Measurements from ENCODE around the gene SEPTIN12. TPM values are rescaled to one million over a fixed set of nuclear protein-coding genes. Genes with fewer than 3 reads are reported as not detected.

Gene SEPTIN12
- total RNA-seq, 1 donor from 2014 or later, result not detected

DNA sequence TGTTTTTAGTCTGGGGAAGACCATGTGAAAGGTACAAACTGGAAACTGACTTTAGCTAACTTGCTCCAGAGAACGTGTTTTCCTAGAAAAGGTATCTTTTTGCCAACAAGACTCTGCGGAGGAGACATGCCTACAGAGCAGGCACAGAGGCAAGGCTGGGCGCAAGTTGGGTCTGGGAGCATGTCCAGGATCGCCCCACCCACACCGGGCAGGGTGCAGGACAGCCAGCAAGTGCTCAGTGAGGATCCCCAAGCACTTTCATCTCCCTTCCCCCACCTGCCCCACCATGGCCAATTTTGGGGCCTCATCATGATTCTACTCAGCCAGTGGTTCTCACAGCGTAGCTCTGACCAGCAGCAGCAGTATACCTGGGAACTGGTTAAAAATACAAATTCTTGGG lies 32.5 kb upstream of the SEPTIN12 start:
- no peak for DNase-seq (ENCODE audit: extremely low spot score in 2 of 2)
- H3K36me3 ChIP-seq, result peaks cover 0 to 72% of the 10 kb centered on the region in 2 donors
- H3K4me1 ChIP-seq, result no peaks in the 10 kb centered on the region
- intact Hi-C loops (cut with DNase I), result no loop called here
- no peaks in the 10 kb centered on the region for H3K9me3 ChIP-seq
- H3K4me3 ChIP-seq, result no peak overlapping the region
- H3K27me3 ChIP-seq, result no peaks in the 10 kb centered on the region
- TF ChIP-seq POLR2AphosphoS5 (IDR thresholded peaks at IDR 0.05; ENCODE audit: insufficient read depth in 1 of 2, low read depth in 1 of 2), result no peak
- H3K27ac ChIP-seq, result no peak overlapping the region

DNA sequence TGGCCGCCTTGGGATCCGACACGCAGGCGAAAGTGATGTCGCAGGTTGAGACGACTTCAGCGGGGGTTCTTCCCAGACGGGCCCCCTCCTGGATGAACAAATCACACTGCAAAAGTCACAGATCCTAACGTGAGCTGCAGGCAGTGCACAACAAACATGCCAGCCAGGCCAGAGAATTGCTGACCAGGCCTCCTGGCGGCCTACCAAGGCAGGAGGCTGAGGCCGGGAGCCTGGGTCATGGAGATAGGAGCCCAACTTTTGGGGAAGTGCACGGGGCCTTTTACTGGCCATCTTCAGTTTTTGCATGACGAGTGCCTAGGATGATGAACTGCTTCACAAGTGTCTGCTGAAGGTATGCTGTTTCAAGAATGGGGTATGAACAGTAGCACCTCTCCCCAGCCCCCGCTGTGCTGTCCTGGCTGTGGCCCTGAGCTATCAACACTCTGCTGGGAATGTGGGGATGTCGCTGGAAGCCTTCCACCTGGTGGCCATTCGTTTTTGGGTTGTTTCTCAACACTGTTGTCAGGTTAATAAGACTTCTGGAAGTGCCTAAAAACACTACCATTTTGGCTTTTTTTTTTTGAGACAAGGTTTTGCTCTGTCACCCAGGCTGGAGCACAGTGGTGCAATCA lies 26.5 kb upstream of the SEPTIN12 start:
- DNase-seq (ENCODE audit: extremely low spot score in 2 of 2), result no peak
- intact Hi-C loops (cut with DNase I), result no loop called here
- Histone ChIP-seq H3K27me3 (no peaks in the 10 kb centered on the region), H3K9me3 (no peaks in the 10 kb centered on the region), H3K27ac (no peak overlapping the region), H3K4me1 (no peaks in the 10 kb centered on the region), H3K36me3 (peaks cover 0 to 88% of the 10 kb centered on the region in 2 donors), H3K4me3 (no peak overlapping the region)
- TF ChIP-seq POLR2AphosphoS5 (IDR thresholded peaks at IDR 0.05; ENCODE audit: insufficient read depth in 1 of 2, low read depth in 1 of 2), result no peak
- TF ChIP-seq POLR2A (IDR thresholded peaks at IDR 0.05), result no peak
- TF ChIP-seq, protein P1, sequence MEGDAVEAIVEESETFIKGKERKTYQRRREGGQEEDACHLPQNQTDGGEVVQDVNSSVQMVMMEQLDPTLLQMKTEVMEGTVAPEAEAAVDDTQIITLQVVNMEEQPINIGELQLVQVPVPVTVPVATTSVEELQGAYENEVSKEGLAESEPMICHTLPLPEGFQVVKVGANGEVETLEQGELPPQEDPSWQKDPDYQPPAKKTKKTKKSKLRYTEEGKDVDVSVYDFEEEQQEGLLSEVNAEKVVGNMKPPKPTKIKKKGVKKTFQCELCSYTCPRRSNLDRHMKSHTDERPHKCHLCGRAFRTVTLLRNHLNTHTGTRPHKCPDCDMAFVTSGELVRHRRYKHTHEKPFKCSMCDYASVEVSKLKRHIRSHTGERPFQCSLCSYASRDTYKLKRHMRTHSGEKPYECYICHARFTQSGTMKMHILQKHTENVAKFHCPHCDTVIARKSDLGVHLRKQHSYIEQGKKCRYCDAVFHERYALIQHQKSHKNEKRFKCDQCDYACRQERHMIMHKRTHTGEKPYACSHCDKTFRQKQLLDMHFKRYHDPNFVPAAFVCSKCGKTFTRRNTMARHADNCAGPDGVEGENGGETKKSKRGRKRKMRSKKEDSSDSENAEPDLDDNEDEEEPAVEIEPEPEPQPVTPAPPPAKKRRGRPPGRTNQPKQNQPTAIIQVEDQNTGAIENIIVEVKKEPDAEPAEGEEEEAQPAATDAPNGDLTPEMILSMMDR (IDR thresholded peaks at IDR 0.05), result no peak

DNA sequence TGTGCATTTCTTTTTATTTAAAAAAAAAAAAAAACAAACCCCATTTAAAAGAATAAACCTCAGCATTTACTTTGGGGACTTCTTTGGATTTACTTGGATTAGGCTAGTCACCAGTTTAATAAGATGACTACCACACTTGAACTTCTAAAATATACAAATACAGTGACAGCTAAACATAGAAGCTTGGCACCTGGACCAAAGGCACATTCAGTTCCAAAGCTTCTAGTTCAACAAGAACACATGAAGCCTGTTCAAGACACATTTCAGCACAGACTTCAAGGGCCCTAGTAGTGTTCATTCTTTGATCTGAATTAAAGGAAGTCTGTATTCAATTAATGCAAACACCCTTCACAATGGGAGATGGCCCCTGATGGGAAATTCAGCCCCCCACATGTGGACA lies 25.9 kb upstream of the SEPTIN12 start:
- H3K27ac ChIP-seq, result no peak overlapping the region
- intact Hi-C loops (cut with DNase I), result no loop called here
- H3K9me3 ChIP-seq, result no peaks in the 10 kb centered on the region
- DNase-seq (ENCODE audit: extremely low spot score in 2 of 2), result no peak
- H3K36me3 ChIP-seq, result peaks cover 0 to 90% of the 10 kb centered on the region in 2 donors
- H3K4me1 ChIP-seq, result no peaks in the 10 kb centered on the region
- TF ChIP-seq, protein P1 (IDR thresholded peaks at IDR 0.05), result no peak
- TF ChIP-seq POLR2A (IDR thresholded peaks at IDR 0.05) (no peak), POLR2AphosphoS5 (IDR thresholded peaks at IDR 0.05; ENCODE audit: insufficient read depth in 1 of 2, low read depth in 1 of 2) (no peak)
- H3K27me3 ChIP-seq, result no peaks in the 10 kb centered on the region
- no peak overlapping the region for H3K4me3 ChIP-seq

DNA sequence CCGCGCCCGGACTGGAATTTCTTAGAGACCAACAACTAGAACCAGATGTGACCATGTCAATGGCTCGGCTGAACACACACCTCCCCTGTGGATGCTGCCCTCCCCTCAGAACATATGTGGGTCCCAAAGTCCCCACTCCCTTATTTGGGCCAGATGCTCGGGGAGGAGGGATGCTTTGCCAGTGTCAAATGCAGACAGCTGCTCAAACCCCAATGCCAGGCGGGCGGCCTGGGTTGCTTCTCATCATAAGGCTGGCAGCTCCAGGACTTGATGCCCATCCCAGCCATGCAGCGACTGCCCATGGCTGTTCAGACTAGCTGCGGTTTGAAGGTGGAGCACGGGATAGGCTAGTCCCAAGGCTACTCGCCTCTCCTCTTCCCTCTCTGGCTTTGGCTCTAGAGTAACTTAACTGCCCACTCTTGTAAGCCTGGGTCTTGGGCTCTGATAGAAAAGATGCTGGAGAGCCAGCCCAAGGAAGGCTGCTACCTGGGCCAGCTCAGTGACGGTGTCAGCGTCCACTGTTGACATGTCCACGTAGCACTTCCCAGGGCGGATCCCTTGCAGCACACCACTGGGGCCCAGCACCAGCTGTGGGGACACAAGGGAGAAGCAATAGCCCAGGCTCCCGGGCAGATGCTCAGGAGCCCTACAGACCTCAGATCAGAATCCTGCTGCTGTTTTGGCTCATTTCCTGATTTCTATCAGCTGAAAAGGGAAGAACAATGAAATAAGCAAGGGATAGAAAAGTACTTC lies 25.3 kb upstream of the SEPTIN12 start:
- Histone ChIP-seq H3K27ac (no peak overlapping the region), H3K4me3 (no peak overlapping the region), H3K9me3 (no peaks in the 10 kb centered on the region), H3K4me1 (no peaks in the 10 kb centered on the region), H3K36me3 (peaks cover 0 to 86% of the 10 kb centered on the region in 2 donors), H3K27me3 (no peaks in the 10 kb centered on the region)
- DNase-seq (ENCODE audit: extremely low spot score in 2 of 2), result no peak
- TF ChIP-seq POLR2AphosphoS5 (IDR thresholded peaks at IDR 0.05; ENCODE audit: insufficient read depth in 1 of 2, low read depth in 1 of 2), result no peak
- TF ChIP-seq, protein P1 (IDR thresholded peaks at IDR 0.05), result no peak
- intact Hi-C loops (cut with DNase I), result no loop called here

DNA sequence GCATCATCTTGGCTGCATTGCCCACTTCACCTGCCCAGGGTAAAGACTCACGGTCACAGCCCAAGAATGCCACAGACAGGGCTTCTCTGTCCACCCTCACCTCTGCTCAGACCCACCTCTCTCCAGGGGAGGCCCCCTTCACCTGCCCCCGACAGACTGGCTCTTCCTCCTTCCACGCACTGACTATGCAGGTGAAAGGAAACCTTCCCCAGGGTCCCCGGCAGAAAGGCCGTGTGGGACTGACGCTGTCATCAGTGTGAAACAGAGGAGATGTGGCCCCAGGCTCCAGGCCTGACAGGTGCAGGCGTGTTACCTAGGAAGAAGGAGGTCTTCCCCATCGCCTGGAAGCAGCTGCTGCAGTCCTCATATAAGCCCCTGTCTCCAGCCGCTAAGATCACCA lies 23.6 kb upstream of the SEPTIN12 start:
- Histone ChIP-seq H3K27ac (no peak overlapping the region), H3K4me1 (no peaks in the 10 kb centered on the region), H3K4me3 (no peak overlapping the region), H3K27me3 (no peaks in the 10 kb centered on the region), H3K36me3 (peaks cover 0 to 83% of the 10 kb centered on the region in 2 donors), H3K9me3 (no peaks in the 10 kb centered on the region)
- TF ChIP-seq POLR2AphosphoS5 (IDR thresholded peaks at IDR 0.05; ENCODE audit: insufficient read depth in 1 of 2, low read depth in 1 of 2), result no peak
- TF ChIP-seq, protein P1 (IDR thresholded peaks at IDR 0.05), result no peak
- TF ChIP-seq POLR2A (IDR thresholded peaks at IDR 0.05), result no peak
- intact Hi-C loops (cut with DNase I), result no loop called here
- no peak for DNase-seq (ENCODE audit: extremely low spot score in 2 of 2)

Data from vagina (tissue), 2 donors.